GM23338 (cell line): ENCODE data around the gene REM2.

Source experiments
- CREB1 ChIP-seq: fragments of 250-450 bp; sonication (Bioruptor Pico); IDR thresholded peaks from 2 replicates; pipeline ENCODE4 v1.5.0; 2020; ENCODE audit warnings: low read depth, mild to moderate bottlenecking, moderate library complexity
- EZH2 ChIP-seq: fragments of 200-600 bp; sonication (generic); IDR thresholded peaks from one replicate; pipeline ENCODE4 v1.8.0; 2017; ENCODE audit warnings: antibody characterized with exemption, mild to moderate bottlenecking, low read depth; ENCODE audit not compliant: unreplicated experiment
- EZH2phosphoT487 ChIP-seq: fragments of 200-600 bp; sonication (generic); IDR thresholded peaks from one replicate; pipeline ENCODE4 v1.8.1; 2018; ENCODE audit warnings: antibody characterized with exemption; ENCODE audit not compliant: unreplicated experiment
- POLR2AphosphoS5 ChIP-seq: IDR thresholded peaks from 2 replicates; pipeline ENCODE4 v1.6.1; 2016; ENCODE audit warnings: antibody characterized with exemption, low read depth
- STAT1 ChIP-seq: IDR thresholded peaks from one replicate; pipeline ENCODE4 v1.6.1; 2016; ENCODE audit warnings: antibody characterized with exemption; ENCODE audit not compliant: unreplicated experiment
- ZNF114 ChIP-seq: fragments of 250-450 bp; sonication (Bioruptor Pico); IDR thresholded peaks from 2 replicates; pipeline ENCODE4 v1.5.0; 2020; ENCODE audit warnings: mild to moderate bottlenecking, moderate library complexity
- TF ChIP-seq, protein P1 (sequence below), 2 experiments: fragments of 200-600 bp in 1 of 2; sonication (generic) in 1 of 2; conservative IDR thresholded peaks; 2 replicates each; pipeline versions ENCODE4 v1.5.1 to v1.6.1; 2016 to 2017; ENCODE audit warnings: antibody characterized with exemption in 2 of 2, low read depth in 2 of 2, mild to moderate bottlenecking in 2 of 2, moderate library complexity in 1 of 2
- TF ChIP-seq, protein P2 (sequence below): IDR thresholded peaks from one replicate; pipeline ENCODE4 v1.6.1; 2018; ENCODE audit warnings: antibody characterized with exemption; ENCODE audit not compliant: unreplicated experiment
- TF ChIP-seq, protein P3 (sequence below): fragments of 250-450 bp; sonication (Bioruptor Pico); IDR thresholded peaks from 2 replicates; pipeline ENCODE4 v1.5.0; 2020; ENCODE audit warnings: mild to moderate bottlenecking, moderate library complexity

DNA sequence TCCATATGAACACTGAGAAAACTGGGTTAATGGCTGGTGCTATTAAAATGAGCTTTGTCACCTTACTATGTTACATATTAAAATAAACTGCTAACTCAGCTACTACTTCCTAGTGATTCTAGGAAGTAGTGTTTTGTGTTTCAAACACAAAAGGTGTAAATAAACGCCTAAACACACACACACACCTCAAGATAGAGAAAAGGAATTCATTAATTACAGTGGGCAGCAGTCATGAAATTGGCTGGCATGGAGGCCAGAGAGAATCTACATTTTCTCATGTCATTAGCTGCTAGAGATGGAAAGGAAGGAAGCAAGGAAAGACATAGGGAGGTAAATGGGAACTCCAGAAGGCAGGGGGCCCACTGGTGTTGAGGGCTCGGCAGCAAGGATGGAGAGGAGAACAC is 46.9 kb downstream of the REM2 start:
- TF ChIP-seq, protein P1, sequence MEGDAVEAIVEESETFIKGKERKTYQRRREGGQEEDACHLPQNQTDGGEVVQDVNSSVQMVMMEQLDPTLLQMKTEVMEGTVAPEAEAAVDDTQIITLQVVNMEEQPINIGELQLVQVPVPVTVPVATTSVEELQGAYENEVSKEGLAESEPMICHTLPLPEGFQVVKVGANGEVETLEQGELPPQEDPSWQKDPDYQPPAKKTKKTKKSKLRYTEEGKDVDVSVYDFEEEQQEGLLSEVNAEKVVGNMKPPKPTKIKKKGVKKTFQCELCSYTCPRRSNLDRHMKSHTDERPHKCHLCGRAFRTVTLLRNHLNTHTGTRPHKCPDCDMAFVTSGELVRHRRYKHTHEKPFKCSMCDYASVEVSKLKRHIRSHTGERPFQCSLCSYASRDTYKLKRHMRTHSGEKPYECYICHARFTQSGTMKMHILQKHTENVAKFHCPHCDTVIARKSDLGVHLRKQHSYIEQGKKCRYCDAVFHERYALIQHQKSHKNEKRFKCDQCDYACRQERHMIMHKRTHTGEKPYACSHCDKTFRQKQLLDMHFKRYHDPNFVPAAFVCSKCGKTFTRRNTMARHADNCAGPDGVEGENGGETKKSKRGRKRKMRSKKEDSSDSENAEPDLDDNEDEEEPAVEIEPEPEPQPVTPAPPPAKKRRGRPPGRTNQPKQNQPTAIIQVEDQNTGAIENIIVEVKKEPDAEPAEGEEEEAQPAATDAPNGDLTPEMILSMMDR (conservative IDR thresholded peaks at IDR 0.05; ENCODE audit: low read depth in 2 of 2), result no peak
- TF ChIP-seq EZH2, result no peak
- no peak for TF ChIP-seq EZH2phosphoT487
- TF ChIP-seq, protein P2, sequence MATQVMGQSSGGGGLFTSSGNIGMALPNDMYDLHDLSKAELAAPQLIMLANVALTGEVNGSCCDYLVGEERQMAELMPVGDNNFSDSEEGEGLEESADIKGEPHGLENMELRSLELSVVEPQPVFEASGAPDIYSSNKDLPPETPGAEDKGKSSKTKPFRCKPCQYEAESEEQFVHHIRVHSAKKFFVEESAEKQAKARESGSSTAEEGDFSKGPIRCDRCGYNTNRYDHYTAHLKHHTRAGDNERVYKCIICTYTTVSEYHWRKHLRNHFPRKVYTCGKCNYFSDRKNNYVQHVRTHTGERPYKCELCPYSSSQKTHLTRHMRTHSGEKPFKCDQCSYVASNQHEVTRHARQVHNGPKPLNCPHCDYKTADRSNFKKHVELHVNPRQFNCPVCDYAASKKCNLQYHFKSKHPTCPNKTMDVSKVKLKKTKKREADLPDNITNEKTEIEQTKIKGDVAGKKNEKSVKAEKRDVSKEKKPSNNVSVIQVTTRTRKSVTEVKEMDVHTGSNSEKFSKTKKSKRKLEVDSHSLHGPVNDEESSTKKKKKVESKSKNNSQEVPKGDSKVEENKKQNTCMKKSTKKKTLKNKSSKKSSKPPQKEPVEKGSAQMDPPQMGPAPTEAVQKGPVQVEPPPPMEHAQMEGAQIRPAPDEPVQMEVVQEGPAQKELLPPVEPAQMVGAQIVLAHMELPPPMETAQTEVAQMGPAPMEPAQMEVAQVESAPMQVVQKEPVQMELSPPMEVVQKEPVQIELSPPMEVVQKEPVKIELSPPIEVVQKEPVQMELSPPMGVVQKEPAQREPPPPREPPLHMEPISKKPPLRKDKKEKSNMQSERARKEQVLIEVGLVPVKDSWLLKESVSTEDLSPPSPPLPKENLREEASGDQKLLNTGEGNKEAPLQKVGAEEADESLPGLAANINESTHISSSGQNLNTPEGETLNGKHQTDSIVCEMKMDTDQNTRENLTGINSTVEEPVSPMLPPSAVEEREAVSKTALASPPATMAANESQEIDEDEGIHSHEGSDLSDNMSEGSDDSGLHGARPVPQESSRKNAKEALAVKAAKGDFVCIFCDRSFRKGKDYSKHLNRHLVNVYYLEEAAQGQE, result no peak
- no peak for TF ChIP-seq POLR2AphosphoS5
- TF ChIP-seq CREB1 (CRISPR knock-in tag), result no peak
- TF ChIP-seq STAT1, result no peak
- TF ChIP-seq ZNF114 (CRISPR knock-in tag), result no peak
- TF ChIP-seq, protein P3, sequence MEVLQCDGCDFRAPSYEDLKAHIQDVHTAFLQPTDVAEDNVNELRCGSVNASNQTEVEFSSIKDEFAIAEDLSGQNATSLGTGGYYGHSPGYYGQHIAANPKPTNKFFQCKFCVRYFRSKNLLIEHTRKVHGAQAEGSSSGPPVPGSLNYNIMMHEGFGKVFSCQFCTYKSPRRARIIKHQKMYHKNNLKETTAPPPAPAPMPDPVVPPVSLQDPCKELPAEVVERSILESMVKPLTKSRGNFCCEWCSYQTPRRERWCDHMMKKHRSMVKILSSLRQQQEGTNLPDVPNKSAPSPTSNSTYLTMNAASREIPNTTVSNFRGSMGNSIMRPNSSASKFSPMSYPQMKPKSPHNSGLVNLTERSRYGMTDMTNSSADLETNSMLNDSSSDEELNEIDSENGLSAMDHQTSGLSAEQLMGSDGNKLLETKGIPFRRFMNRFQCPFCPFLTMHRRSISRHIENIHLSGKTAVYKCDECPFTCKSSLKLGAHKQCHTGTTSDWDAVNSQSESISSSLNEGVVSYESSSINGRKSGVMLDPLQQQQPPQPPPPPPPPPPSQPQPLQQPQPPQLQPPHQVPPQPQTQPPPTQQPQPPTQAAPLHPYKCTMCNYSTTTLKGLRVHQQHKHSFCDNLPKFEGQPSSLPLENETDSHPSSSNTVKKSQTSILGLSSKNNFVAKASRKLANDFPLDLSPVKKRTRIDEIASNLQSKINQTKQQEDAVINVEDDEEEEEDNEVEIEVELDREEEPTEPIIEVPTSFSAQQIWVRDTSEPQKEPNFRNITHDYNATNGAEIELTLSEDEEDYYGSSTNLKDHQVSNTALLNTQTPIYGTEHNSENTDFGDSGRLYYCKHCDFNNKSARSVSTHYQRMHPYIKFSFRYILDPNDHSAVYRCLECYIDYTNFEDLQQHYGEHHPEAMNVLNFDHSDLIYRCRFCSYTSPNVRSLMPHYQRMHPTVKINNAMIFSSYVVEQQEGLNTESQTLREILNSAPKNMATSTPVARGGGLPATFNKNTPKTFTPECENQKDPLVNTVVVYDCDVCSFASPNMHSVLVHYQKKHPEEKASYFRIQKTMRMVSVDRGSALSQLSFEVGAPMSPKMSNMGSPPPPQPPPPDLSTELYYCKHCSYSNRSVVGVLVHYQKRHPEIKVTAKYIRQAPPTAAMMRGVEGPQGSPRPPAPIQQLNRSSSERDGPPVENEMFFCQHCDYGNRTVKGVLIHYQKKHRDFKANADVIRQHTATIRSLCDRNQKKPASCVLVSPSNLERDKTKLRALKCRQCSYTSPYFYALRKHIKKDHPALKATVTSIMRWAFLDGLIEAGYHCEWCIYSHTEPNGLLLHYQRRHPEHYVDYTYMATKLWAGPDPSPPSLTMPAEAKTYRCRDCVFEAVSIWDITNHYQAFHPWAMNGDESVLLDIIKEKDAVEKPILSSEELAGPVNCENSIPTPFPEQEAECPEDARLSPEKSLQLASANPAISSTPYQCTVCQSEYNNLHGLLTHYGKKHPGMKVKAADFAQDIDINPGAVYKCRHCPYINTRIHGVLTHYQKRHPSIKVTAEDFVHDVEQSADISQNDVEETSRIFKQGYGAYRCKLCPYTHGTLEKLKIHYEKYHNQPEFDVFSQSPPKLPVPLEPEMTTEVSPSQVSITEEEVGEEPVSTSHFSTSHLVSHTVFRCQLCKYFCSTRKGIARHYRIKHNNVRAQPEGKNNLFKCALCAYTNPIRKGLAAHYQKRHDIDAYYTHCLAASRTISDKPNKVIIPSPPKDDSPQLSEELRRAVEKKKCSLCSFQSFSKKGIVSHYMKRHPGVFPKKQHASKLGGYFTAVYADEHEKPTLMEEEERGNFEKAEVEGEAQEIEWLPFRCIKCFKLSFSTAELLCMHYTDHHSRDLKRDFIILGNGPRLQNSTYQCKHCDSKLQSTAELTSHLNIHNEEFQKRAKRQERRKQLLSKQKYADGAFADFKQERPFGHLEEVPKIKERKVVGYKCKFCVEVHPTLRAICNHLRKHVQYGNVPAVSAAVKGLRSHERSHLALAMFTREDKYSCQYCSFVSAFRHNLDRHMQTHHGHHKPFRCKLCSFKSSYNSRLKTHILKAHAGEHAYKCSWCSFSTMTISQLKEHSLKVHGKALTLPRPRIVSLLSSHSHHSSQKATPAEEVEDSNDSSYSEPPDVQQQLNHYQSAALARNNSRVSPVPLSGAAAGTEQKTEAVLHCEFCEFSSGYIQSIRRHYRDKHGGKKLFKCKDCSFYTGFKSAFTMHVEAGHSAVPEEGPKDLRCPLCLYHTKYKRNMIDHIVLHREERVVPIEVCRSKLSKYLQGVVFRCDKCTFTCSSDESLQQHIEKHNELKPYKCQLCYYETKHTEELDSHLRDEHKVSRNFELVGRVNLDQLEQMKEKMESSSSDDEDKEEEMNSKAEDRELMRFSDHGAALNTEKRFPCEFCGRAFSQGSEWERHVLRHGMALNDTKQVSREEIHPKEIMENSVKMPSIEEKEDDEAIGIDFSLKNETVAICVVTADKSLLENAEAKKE, result no peak
